ENCODE measurements around the gene PPP1R37. TPM values are rescaled to one million over a fixed set of nuclear protein-coding genes. Genes with fewer than 3 reads are reported as not detected.

The PPP1R37 gene
- total and polyA plus RNA-seq, 2 donors (not counting 1 experiment from before 2014, with no cell fraction given): 11.3 to 36.0 TPM

DNA sequence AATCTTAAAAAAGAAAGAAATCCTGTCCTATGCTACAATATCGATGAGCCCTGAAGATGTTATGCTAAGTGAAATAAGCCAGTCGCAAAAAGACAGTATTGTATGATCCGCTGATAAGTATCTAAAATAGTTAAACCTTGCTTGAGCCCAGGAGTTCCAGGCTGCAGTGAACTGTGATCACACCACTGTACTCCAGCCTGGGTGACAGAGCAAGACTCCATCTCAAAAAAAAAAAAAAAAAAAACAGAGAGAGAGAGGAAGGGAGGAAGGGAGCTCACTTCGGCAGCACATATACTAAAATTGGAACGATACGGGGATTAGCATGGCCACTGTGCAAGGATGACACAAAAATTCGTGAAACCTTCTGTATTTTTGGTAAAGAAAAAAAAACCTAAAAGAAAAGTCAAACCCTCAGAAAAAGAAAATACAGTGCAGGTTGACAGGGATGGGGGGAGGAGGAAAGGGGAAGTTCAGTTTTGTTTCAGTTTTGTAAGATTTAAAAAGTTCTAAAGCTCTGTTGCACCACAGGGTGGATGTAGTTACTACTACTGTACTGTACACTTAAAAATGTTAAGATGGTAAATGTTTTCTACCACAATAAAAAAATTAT, 45.7 kb upstream of the PPP1R37 start:
- no peaks in the 10 kb centered on the region for H4K20me1 ChIP-seq (ENCODE audit: control insufficient read depth, extremely low read depth, insufficient read depth, low read length)
- DNase-seq (ENCODE audit: low read depth in 2 of 2): no peak
- H3K79me2 ChIP-seq (ENCODE audit: control insufficient read depth, insufficient read depth, low read length): peaks cover 59% of the 10 kb centered on the region
- H3K4me1 ChIP-seq (ENCODE audit: control insufficient read depth, extremely low read depth, insufficient read depth, low read length): no peaks in the 10 kb centered on the region
- H3K4me2 ChIP-seq (ENCODE audit: extremely low read depth, insufficient read depth, low read length): no peak overlapping the region
- H3K36me3 ChIP-seq (ENCODE audit: control insufficient read depth, insufficient read depth, low read length): peaks cover 11% of the 10 kb centered on the region
- no peaks in the 10 kb centered on the region for H3K9me3 ChIP-seq (ENCODE audit: control insufficient read depth, insufficient read depth, low read depth, low read length)
- no peak overlapping the region for H2AFZ ChIP-seq (ENCODE audit: low read length)
- no peak overlapping the region for H3K4me3 ChIP-seq (replicated peaks in 1 of 4; ENCODE audit: control extremely low read depth in 1 of 4, insufficient read depth in 1 of 4, low read depth in 3 of 4, low read length in 4 of 4)
- TF ChIP-seq, protein P1, sequence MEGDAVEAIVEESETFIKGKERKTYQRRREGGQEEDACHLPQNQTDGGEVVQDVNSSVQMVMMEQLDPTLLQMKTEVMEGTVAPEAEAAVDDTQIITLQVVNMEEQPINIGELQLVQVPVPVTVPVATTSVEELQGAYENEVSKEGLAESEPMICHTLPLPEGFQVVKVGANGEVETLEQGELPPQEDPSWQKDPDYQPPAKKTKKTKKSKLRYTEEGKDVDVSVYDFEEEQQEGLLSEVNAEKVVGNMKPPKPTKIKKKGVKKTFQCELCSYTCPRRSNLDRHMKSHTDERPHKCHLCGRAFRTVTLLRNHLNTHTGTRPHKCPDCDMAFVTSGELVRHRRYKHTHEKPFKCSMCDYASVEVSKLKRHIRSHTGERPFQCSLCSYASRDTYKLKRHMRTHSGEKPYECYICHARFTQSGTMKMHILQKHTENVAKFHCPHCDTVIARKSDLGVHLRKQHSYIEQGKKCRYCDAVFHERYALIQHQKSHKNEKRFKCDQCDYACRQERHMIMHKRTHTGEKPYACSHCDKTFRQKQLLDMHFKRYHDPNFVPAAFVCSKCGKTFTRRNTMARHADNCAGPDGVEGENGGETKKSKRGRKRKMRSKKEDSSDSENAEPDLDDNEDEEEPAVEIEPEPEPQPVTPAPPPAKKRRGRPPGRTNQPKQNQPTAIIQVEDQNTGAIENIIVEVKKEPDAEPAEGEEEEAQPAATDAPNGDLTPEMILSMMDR (conservative IDR thresholded peaks at IDR 0.05 in 1 of 2, IDR thresholded peaks at IDR 0.05 in 1 of 2; ENCODE audit: low read depth in 1 of 2, low read length in 2 of 2): no peak
- no peak for TF ChIP-seq EZH2 (IDR thresholded peaks at IDR 0.05; ENCODE audit: low read length, missing control alignments)
- H3K27me3 ChIP-seq (ENCODE audit: control insufficient read depth, insufficient read depth, low read length): no peaks in the 10 kb centered on the region
- H3K9ac ChIP-seq (ENCODE audit: insufficient read depth, low read length): no peak overlapping the region
- H3K27ac ChIP-seq (ENCODE audit: insufficient read depth, low read length): no peak overlapping the region

DNA sequence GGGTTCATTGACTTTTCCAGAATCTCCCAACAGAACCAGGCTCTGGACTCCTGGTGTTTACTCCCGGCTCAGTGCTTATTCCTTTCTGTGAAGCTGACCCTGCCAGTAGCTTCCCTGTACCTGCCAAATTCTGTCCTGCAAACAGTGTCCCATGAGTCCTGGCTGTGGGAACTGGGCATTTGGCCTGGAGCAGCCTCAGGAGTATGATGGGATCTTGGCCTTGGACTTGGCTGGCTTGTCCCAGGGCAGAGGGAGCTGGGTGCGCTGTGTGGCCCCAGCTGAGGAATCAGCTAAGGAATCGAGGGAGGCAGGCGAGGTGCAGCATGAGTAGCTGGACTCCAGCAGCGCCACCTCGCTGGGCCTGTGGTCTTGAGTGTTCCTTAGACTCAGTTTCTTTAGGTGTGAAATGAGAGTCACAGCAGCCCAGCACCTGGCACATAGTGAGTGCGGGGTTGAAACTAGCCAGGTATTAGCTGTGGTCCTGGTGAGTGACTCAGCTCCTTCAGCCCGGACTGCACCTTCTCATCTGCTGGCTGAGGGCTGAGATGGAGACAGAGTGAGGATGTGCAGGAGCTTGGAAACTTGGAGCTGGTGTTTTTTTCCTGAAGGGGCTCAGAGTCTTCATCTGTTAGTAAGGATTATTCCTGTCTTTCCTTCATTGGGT, 43.8 kb upstream of the PPP1R37 start:
- Histone ChIP-seq H3K9ac (ENCODE audit: insufficient read depth, low read length) (no peak overlapping the region), H3K36me3 (ENCODE audit: control insufficient read depth, insufficient read depth, low read length) (peaks cover 15% of the 10 kb centered on the region), H3K27ac (ENCODE audit: insufficient read depth, low read length) (no peak overlapping the region), H3K79me2 (ENCODE audit: control insufficient read depth, insufficient read depth, low read length) (peaks cover 54% of the 10 kb centered on the region), H3K4me3 (replicated peaks in 1 of 4; ENCODE audit: control extremely low read depth in 1 of 4, insufficient read depth in 1 of 4, low read depth in 3 of 4, low read length in 4 of 4) (no peak overlapping the region), H4K20me1 (ENCODE audit: control insufficient read depth, extremely low read depth, insufficient read depth, low read length) (no peaks in the 10 kb centered on the region), H3K4me2 (ENCODE audit: extremely low read depth, insufficient read depth, low read length) (no peak overlapping the region), H3K27me3 (ENCODE audit: control insufficient read depth, insufficient read depth, low read length) (no peaks in the 10 kb centered on the region), H3K4me1 (ENCODE audit: control insufficient read depth, extremely low read depth, insufficient read depth, low read length) (no peaks in the 10 kb centered on the region), H3K9me3 (ENCODE audit: control insufficient read depth, insufficient read depth, low read depth, low read length) (no peaks in the 10 kb centered on the region), H2AFZ (ENCODE audit: low read length) (no peak overlapping the region)
- TF ChIP-seq, protein P1 (conservative IDR thresholded peaks at IDR 0.05 in 1 of 2, IDR thresholded peaks at IDR 0.05 in 1 of 2; ENCODE audit: low read depth in 1 of 2, low read length in 2 of 2): no peak
- no peak for TF ChIP-seq EZH2 (IDR thresholded peaks at IDR 0.05; ENCODE audit: low read length, missing control alignments)
- no peak for DNase-seq (ENCODE audit: low read depth in 2 of 2)

DNA sequence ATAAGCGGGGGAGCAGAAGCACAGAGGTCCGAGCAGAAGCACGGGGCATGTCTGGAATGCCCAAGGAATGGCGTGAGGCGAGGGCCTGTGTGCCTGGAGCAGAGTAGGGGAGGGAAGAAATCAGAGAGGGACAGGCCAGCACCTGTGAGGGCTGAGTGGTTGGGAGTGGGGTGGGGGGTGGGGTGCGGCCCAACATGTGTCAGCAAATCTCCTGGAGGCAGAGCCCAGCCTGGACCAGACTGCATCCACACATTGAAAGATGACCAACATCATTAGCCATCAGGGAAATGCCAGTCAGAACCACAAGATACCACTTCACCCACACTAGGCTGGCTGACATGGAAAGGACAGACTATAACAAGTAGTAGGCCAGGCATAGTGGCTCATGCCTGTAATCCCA, 42.9 kb upstream of the PPP1R37 start:
- Histone ChIP-seq H3K4me1 (ENCODE audit: control insufficient read depth, extremely low read depth, insufficient read depth, low read length) (no peaks in the 10 kb centered on the region), H3K4me3 (replicated peaks in 1 of 4; ENCODE audit: control extremely low read depth in 1 of 4, insufficient read depth in 1 of 4, low read depth in 3 of 4, low read length in 4 of 4) (no peak overlapping the region), H3K79me2 (ENCODE audit: control insufficient read depth, insufficient read depth, low read length) (peaks cover 46% of the 10 kb centered on the region), H2AFZ (ENCODE audit: low read length) (no peak overlapping the region), H3K27ac (ENCODE audit: insufficient read depth, low read length) (no peak overlapping the region), H3K9me3 (ENCODE audit: control insufficient read depth, insufficient read depth, low read depth, low read length) (no peaks in the 10 kb centered on the region), H3K36me3 (ENCODE audit: control insufficient read depth, insufficient read depth, low read length) (peaks cover 11% of the 10 kb centered on the region), H3K4me2 (ENCODE audit: extremely low read depth, insufficient read depth, low read length) (no peak overlapping the region), H3K27me3 (ENCODE audit: control insufficient read depth, insufficient read depth, low read length) (no peaks in the 10 kb centered on the region), H4K20me1 (ENCODE audit: control insufficient read depth, extremely low read depth, insufficient read depth, low read length) (no peaks in the 10 kb centered on the region), H3K9ac (ENCODE audit: insufficient read depth, low read length) (no peak overlapping the region)
- no peak for DNase-seq (ENCODE audit: low read depth in 2 of 2)
- no peak for TF ChIP-seq EZH2 (IDR thresholded peaks at IDR 0.05; ENCODE audit: low read length, missing control alignments)
- TF ChIP-seq, protein P1 (conservative IDR thresholded peaks at IDR 0.05 in 1 of 2, IDR thresholded peaks at IDR 0.05 in 1 of 2; ENCODE audit: low read depth in 1 of 2, low read length in 2 of 2): no peak

Measured in fibroblast of lung (primary cell).